ENCODE data around the gene LLGL2.
"Not testable (repeated sequence)": the region's sequence is repeated elsewhere in the genome, so short reads cannot be mapped to it uniquely, and the experiment has no call there.

LLGL2 gene

GRCh38 chr17:75516619-75517296 is 8.7 kb upstream of the LLGL2 start:
- peak; percentile 30 for DNase-seq
- in situ Hi-C loops (cut with HindIII; ENCODE audit: low pct_ligation_motif_present, low pct_unique_long_range_greater_than_20kb, low sequenced_read_pairs) = no loop called here

DNA sequence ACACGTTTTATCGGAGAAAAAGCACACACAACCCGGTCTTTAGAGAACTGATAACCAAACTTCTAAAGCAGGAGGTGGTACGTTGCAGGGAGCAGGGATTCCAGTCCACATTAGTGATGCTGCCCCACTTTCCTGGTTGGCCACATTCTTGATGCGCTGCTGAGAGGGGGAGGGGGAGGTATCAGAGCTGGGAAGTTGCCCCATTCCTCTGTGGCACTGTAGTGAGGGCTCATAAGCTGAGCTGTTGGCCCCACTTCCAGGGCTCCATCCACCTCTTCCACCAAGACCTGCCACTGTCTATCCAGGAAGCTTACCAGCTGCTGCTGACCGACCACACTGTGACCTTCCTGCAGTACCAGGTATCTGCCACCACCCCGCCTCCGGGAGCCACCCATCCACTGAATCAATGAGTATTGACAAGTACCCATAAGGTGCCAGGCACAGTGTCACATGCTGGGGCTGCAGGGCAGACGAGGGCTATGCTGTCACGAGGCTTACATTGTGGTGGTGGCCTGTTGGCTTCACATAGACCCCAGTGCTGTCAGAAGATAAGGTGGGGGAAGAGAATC is 8.1 kb upstream of the LLGL2 start:
- in situ Hi-C loops (cut with HindIII; ENCODE audit: low pct_ligation_motif_present, low pct_unique_long_range_greater_than_20kb, low sequenced_read_pairs) = no loop called here
- no peak for DNase-seq

DNA sequence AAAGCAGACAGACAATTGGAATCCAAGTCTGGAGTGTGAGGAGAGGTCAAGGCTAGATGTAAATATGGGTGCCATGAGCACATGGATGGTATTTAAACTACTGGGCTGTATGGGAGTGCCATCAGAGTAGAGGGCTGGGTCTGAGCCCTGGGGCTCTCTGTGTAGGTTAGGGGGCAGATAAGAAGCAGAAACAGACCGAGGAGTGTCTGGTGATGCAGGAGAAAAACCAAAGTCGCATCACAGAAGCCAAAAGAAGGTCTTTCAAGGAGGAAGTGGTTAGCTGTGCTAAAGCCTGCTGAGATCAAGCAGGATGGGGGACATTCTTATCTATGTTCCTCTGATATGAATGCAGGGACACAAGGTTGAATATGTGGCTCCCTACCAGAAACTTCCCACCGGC is 7.3 kb upstream of the LLGL2 start:
- in situ Hi-C loops (cut with HindIII; ENCODE audit: low pct_ligation_motif_present, low pct_unique_long_range_greater_than_20kb, low sequenced_read_pairs) = no loop called here

GRCh38 chr17:75518983-75519537 is 6.4 kb upstream of the LLGL2 start:
- DNase-seq = no peak
- in situ Hi-C loops (cut with HindIII; ENCODE audit: low pct_ligation_motif_present, low pct_unique_long_range_greater_than_20kb, low sequenced_read_pairs) = no loop called here

More for the DNA sequence above, 7.3 kb upstream of the LLGL2 start:
- no peak for DNase-seq

GRCh38 chr17:75520413-75520812 is 5.1 kb upstream of the LLGL2 start:
- DNase-seq; in situ Hi-C loops (cut with HindIII; ENCODE audit: low pct_ligation_motif_present, low pct_unique_long_range_greater_than_20kb, low sequenced_read_pairs): not testable (repeated sequence)

GRCh38 chr17:75521290-75521689 is 4.2 kb upstream of the LLGL2 start:
- in situ Hi-C loops (cut with HindIII; ENCODE audit: low pct_ligation_motif_present, low pct_unique_long_range_greater_than_20kb, low sequenced_read_pairs) = no loop called here
- DNase-seq = no peak

DNA sequence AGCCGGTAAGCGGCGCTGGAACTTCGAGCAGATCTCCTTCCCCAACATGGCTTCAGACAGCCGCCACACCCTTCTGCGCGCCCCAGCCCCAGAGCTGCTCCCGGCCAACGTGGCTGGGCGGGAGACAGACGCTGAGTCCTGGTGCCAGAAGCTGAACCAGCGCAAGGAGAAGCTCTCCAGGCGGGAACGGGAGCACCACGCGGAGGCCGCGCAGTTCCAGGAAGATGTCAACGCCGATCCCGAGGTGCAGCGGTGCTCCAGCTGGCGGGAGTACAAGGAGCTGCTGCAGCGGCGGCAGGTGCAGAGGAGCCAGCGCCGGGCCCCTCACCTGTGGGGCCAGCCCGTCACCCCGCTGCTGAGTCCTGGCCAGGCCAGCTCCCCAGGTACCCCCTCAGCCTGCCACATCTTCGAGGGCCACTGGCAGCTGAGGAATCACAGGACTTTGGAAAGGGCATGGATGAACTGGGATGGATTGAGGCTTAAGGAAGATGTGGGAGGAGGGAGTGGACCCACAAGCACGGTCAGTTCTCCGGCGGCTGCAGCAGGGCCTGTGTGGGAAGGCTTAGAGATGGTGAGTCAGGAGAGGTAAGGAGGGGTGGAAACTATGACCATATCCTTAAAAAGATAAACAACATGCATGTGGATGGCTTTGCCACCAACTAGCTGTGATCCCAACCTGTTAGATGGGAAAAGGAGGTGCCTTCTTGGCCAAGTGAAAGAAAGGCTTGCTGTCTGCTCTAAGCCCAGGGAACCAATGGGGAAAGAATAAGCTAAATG is 3.4 kb upstream of the LLGL2 start:
- in situ Hi-C loops (cut with HindIII; ENCODE audit: low pct_ligation_motif_present, low pct_unique_long_range_greater_than_20kb, low sequenced_read_pairs) = no loop called here
- no peak for DNase-seq

DNA sequence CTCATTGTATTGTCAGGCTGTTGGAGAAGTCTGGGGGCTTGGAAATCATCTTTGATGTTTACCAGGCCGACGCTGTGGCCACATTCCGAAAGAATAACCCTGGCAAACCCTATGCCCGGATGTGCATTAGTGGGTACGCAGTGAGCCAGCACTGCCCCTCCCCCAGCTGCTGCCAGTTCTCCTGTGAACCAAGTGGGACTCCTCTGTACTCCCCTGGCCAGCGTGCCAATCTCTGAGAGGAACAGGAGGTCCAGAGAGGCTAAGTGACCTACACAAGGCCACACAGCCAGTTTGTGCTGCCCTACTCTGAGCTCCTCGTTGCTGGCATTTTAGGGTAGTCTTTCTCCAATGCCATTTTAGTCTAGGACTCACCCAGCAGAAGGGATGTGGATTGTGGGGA is 1.9 kb upstream of the LLGL2 start:
- in situ Hi-C loops (cut with HindIII; ENCODE audit: low pct_ligation_motif_present, low pct_unique_long_range_greater_than_20kb, low sequenced_read_pairs) = no loop called here
- DNase-seq = no peak

DNA sequence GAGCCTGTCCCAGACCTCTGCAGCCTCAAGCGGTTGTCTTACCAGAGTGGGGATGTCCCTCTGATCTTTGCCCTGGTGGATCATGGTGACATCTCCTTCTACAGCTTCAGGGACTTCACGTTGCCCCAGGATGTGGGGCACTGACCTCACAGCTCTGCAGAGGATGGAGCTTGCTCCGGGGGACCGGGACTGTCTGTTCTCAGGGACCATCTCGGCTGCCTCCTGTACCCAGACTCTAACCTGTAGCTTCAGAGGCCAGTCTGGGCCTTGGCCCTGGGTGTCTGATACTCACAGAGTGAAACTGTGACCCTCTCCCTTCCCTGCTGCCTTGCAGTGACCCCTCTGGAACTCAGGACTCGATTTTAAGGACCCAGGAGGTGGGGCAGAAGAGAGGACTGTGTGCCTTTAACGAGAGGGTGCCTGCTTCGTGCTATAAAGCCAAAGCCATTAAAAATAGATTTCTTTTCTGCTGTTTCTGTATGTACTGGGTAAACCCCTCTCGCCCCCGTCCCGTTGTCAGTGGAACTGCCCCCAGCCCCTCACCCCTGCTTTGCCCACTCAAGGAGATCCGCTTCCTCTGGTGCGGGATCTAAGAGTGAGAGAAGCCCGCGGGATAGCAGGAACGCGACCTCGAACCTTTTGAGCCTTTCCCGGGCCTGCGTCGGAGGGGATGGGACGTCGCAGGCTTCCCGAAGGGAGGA is 1.1 kb upstream of the LLGL2 start:
- in situ Hi-C loops (cut with HindIII; ENCODE audit: low pct_ligation_motif_present, low pct_unique_long_range_greater_than_20kb, low sequenced_read_pairs) = no loop called here
- no peak for DNase-seq

DNA sequence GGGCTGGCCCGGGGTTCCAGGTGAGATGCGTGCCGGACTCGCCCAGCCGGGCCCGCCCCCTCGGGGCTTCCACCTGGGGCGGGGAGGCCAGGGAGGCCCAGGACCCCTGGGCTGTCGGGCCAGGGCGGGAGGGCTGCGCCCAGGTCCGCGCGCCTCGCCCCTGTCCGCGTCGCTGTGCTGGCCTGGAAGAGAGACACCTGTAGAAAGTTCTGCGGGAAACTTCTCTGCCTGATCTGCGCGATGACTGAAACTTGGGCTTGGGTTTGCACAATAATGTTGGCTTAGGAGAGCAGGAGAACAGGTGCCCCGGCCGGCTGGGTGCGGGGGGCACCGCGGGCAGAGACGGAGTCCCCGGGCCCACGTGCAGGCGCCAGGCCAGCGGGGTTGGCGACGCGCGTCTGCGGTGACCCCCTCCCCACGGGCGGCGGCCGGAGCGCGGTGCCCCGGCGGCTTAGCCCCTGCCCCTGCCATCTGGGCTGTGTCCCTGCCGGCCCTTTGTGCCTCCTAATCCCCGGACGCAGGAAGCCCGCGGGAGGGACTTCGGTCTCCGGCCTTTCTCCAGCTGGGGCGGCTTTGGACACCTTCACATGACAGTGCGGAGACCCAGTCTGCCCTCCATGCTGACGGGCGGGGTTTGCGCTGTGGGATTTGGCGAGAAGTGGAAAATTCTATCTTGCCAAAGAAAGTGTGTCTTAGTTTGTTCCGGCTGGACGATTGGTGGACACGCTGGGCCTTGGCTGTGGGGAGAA is 483 bp downstream of the LLGL2 start:
- in situ Hi-C loops (cut with HindIII; ENCODE audit: low pct_ligation_motif_present, low pct_unique_long_range_greater_than_20kb, low sequenced_read_pairs) = no loop called here
- DNase-seq = peak; percentile 7

- in situ Hi-C loops (cut with HindIII; ENCODE audit: low pct_ligation_motif_present, low pct_unique_long_range_greater_than_20kb, low sequenced_read_pairs) = no loop called here
- DNase-seq = no peak
Observed at GRCh38 chr17:75526555-75527270, 1.2 kb downstream of the LLGL2 start.

DNA sequence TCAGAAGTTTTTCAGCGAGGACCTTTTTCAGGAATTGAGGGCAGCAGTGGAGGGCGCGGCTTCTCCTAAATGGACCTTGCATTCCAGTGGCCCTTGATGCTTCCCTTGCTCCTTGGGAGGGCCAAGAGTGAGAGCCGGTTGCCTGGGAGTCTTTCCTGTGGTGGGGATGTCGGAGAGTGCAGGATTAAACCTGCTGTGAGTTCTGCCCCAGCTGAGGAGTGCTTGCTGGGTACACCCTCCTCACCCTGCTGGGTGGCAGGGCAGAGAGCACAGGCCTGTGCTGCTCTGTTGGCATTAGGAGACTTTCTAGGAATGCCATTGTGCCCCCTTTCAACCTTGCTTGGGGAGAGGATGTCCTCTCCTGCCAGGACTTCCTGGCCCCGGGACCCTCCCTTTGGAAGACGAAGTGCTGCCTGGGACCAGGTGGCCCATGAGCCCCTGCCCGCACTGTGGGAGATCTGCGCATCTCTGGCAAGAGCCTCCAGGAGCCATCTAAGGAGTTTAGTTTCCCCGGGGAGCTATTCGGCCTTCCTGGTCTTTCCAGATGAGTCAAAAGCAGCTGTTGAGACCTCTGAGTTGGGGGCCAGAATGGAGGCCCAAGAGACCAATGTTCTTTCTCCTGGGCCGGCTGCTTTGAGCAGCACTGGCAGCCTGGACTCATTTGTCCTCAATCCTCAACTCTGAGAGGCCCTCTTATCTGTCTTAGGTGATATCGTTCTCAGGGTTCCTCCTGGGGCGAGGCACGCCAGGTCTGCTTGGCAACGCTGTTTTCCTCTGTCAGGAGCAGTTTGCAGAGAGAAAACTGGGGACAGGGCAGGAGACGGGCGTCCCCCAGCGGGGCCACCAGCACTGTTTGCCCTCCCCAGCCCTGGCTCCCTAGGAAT is 5.6 kb downstream of the LLGL2 start:
- no peak for DNase-seq
- in situ Hi-C loops (cut with HindIII; ENCODE audit: low pct_ligation_motif_present, low pct_unique_long_range_greater_than_20kb, low sequenced_read_pairs) = no loop called here

- in situ Hi-C loops (cut with HindIII; ENCODE audit: low pct_ligation_motif_present, low pct_unique_long_range_greater_than_20kb, low sequenced_read_pairs) = no loop called here
- no peak for DNase-seq
Observed at GRCh38 chr17:75531721-75532072, 6.2 kb downstream of the LLGL2 start.

DNA sequence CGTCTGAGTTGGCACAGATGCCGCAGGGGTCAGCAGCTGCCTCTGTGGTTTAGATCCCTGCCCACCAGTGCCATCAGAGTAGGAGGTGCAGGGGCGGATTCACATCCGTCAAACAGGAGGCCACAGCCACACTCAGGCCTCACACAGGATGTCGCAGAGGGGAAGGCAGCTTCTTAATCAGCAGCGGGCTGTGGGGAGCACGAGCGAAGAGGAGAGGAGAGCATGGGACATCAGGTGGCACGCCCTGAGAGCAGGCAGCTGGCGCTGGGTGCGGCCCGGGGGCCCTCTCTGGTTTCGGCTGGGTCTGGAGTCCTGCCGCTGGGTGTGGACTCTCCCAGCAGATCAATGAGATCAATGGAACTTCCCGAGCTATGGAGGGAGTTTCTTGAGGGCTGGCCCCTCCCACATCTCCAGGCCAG is 9.6 kb downstream of the LLGL2 start:
- in situ Hi-C loops (cut with HindIII; ENCODE audit: low pct_ligation_motif_present, low pct_unique_long_range_greater_than_20kb, low sequenced_read_pairs) = no loop called here
- no peak for DNase-seq

DNA sequence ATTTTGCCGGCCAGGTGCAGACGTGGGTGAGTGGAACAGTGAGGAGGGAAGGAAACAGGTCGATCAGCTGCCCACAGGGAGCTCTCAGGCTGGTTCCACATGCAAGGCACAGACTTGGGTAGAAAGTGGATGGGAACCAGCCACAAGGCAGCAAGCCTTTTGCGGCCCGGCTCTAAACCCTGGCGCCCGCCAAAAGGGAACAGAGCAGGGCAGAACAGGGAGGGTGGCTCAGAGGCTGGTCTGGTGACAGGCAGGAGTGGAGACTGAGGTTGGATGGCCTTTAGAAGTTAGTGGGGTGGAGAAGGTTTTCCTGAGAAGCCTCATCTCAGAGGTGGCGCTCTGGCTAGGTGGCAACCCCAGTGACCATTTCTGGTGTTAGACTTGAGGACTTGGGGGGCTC is 10.4 kb downstream of the LLGL2 start:
- in situ Hi-C loops (cut with HindIII; ENCODE audit: low pct_ligation_motif_present, low pct_unique_long_range_greater_than_20kb, low sequenced_read_pairs) = no loop called here

GRCh38 chr17:75536366-75536765 is 10.9 kb downstream of the LLGL2 start:
- in situ Hi-C loops (cut with HindIII; ENCODE audit: low pct_ligation_motif_present, low pct_unique_long_range_greater_than_20kb, low sequenced_read_pairs) = no loop called here
- DNase-seq = no peak

More for the DNA sequence above, 10.4 kb downstream of the LLGL2 start:
- DNase-seq = no peak
